Stimulated activated memory B cell treated with anti-CD40 and anti-IgM and Interleukin-4, amounts not matched to agents 10 μg/mL and 1 μg/mL and 100 μg/mL, for 72 hours (primary cell): Measurements from ENCODE around the gene MAGEB18.

Experiments
- ATAC-seq: fragments of 150-1000 bp; cut with Tn5 transposase; 2 replicates; pipeline ENCODE4 v1.10.0; 2021
- H3K27ac Mint-ChIP-seq: one replicate; pipeline ENCODE4 v1.8.0; 2022; ENCODE audit warnings: mild to moderate bottlenecking, mixed read lengths
- H3K27me3 Mint-ChIP-seq: one replicate; pipeline ENCODE4 v1.8.0; 2022; ENCODE audit warnings: mixed read lengths
- H3K36me3 Mint-ChIP-seq: one replicate; pipeline ENCODE4 v1.8.0; 2022; ENCODE audit warnings: mixed read lengths
- H3K4me1 Mint-ChIP-seq: one replicate; pipeline ENCODE4 v1.8.0; 2022; ENCODE audit warnings: mixed read lengths
- H3K4me3 Mint-ChIP-seq: one replicate; pipeline ENCODE4 v1.8.0; 2022; ENCODE audit warnings: mild to moderate bottlenecking, moderate library complexity, mixed read lengths
- H3K9me3 Mint-ChIP-seq: one replicate; pipeline ENCODE4 v1.8.0; 2022; ENCODE audit warnings: mixed read lengths

Gene MAGEB18

GRCh38 chrX:26138274-26138673, at the start of gene MAGEB18:
MAGEB18 (plus strand) TSS chrX:26138343; CDS start chrX:26138986, 643 bp downstream.
- H3K27ac Mint-ChIP-seq, result no peak within 1 kb of the TSS
- ATAC-seq, result no peak
- no peak within 1 kb of the TSS for H3K4me3 Mint-ChIP-seq

DNA sequence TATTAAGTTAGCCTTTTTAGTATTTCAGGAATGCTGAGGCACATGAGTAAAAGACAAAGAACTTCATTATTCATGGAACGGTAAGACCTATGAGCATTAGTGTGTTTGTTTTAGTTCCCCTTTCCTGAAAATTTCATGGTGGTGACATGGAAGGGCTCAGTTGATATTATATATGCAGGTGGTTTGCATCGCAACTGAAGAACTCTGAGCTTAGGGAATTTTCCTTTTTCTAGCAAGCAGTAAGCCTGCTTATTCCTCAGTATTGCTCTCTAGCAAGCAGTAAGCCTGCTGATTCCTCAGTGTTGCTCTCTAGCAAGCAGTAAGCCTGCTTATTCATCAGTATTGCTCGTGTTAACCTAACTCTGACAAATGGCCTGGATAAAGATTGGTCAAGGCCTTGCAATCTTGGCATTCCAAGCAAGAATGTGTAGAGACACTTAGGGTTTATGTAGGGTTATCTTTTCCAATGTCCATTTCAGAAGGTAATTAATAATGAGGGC, 37.7 kb upstream of the MAGEB18 start:
- no peak overlapping the region for H3K4me3 Mint-ChIP-seq
- no peak overlapping the region for H3K27ac Mint-ChIP-seq
- H3K36me3 Mint-ChIP-seq, result no peaks in the 10 kb centered on the region
- ATAC-seq, result no peak
- no peaks in the 10 kb centered on the region for H3K4me1 Mint-ChIP-seq
- no peaks in the 10 kb centered on the region for H3K9me3 Mint-ChIP-seq
- no peaks in the 10 kb centered on the region for H3K27me3 Mint-ChIP-seq

More at GRCh38 chrX:26138274-26138673, at the start of gene MAGEB18:
- no peaks in the 10 kb centered on the region for H3K27me3 Mint-ChIP-seq
- no peaks in the 10 kb centered on the region for H3K4me1 Mint-ChIP-seq
- no peaks in the 10 kb centered on the region for H3K36me3 Mint-ChIP-seq
- peaks cover 2% of the 10 kb centered on the region for H3K9me3 Mint-ChIP-seq

DNA sequence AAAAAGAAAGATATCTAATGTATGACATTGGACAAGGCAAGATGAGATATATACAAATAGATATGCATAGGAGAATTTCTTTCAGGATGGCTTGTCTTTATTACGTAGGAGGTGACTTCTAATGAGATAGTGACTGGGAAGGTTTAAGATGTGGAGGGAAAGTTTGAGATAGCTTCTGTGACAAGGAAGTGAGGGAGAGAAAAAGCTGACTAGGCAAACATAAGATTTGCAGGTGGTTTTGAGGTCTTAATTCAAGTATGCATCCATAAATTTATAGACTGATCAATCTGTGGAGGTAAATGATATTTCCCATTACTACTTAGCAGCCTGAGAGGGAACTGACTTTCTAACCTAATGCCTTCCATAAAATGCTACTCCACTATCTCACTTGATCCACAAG, 29.0 kb upstream of the MAGEB18 start:
- no peak overlapping the region for H3K27ac Mint-ChIP-seq
- H3K4me3 Mint-ChIP-seq, result no peak overlapping the region
- H3K4me1 Mint-ChIP-seq, result no peaks in the 10 kb centered on the region
- peaks cover 6% of the 10 kb centered on the region for H3K9me3 Mint-ChIP-seq
- no peaks in the 10 kb centered on the region for H3K27me3 Mint-ChIP-seq
- H3K36me3 Mint-ChIP-seq, result no peaks in the 10 kb centered on the region
- ATAC-seq, result no peak

GRCh38 chrX:26146024-26146423, 7.9 kb downstream of the MAGEB18 start:
- no peak overlapping the region for H3K4me3 Mint-ChIP-seq
- H3K27me3 Mint-ChIP-seq, result no peaks in the 10 kb centered on the region
- no peak overlapping the region for H3K27ac Mint-ChIP-seq
- H3K36me3 Mint-ChIP-seq, result no peaks in the 10 kb centered on the region
- H3K4me1 Mint-ChIP-seq, result no peaks in the 10 kb centered on the region
- no peak for ATAC-seq
- H3K9me3 Mint-ChIP-seq, result peaks cover 7% of the 10 kb centered on the region

- Mint-ChIP-seq H3K27me3 (no peaks in the 10 kb centered on the region), H3K4me1 (no peaks in the 10 kb centered on the region), H3K9me3 (peaks cover 5% of the 10 kb centered on the region), H3K36me3 (no peaks in the 10 kb centered on the region), H3K27ac (no peak within 1 kb of the TSS), H3K4me3 (no peak within 1 kb of the TSS)
- no peak for ATAC-seq
Observed at GRCh38 chrX:26160301-26160700, 22.2 kb downstream of the MAGEB18 start, which contains the start of gene MAGEB6B. MAGEB6B (plus strand) TSS chrX:26160601; CDS start chrX:26160601, 0 bp downstream.
